Activated naive CD4-positive, alpha-beta T cell (primary cell): Measurements from ENCODE around the gene PTPN11.
A peak's percentile ranks its signal among the peaks of the same experiment; 100 is the strongest.
"Not testable (repeated sequence)": the region's sequence is repeated elsewhere in the genome, so short reads cannot be mapped to it uniquely, and the experiment has no call there.

Experiments
- DNase-seq, 4 experiments: peaks; one replicate each; lab custom pipeline; 2025; lab: John Stamatoyannopoulos, UW

PTPN11 gene

DNA sequence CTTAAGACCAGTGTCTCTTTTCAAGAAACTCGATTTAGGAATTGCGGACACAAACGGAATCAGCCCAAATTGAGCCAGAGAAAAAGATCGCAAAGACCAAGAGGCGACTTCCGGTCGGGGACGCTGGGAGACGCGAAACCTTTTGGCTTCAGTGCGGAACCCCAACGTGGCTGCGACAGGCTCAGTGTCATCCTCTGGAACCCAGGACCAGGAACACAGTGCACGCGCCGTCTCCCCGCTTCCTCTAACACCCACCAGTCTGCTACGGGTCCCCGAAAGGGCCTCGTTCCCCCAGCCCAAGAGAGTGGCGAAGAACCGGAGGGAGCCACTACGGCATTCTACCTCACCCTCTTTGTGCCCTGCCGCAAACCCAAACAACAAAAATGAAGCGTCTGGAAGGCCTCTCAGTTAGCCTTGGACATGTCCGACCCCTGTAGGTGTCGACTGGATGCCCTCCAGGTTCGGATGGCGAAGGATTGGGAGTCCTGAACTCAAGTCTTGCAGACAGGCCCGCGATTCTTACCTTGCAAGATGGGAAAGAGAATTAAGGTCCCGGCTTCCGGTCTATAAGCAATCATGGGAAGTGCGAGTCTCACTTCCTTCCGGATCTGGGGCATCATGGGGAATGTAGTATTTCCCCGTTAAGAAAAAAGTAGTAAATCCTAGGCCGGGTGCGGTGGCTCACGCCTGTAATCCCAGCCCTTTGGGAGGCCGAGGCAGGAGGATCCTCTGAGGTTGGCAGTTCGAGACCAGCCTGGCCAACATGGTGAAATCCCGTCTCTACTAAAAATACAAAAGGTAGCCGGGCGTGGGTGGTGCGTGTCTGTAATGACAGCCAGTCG is 9.5 kb upstream of the PTPN11 start, which contains the start of gene RPL6:
RPL6 (minus strand) TSS at position 542 of the 842 bp plus-strand sequence. CDS start 949 bp downstream, outside the sequence.
- DNase-seq, result peak; percentile 41 to 65 (median 58)

DNA sequence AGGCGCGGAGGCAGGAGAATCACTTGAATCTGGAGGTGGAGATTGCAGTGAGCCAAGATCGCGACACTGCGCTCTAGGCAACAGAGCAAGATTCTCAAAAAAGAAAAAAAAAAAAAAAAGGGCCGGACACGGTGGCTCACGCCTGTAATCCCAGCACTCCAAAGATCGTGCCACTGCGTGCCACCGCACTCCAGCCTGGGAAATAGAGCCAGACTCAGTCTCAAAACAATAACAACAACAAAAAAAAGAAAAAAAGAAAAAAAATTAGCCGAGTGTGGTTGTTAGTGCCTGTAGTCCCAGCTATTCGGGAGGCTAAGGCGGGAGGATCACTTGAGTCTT is 8.9 kb upstream of the PTPN11 start:
- no peak for DNase-seq

DNA sequence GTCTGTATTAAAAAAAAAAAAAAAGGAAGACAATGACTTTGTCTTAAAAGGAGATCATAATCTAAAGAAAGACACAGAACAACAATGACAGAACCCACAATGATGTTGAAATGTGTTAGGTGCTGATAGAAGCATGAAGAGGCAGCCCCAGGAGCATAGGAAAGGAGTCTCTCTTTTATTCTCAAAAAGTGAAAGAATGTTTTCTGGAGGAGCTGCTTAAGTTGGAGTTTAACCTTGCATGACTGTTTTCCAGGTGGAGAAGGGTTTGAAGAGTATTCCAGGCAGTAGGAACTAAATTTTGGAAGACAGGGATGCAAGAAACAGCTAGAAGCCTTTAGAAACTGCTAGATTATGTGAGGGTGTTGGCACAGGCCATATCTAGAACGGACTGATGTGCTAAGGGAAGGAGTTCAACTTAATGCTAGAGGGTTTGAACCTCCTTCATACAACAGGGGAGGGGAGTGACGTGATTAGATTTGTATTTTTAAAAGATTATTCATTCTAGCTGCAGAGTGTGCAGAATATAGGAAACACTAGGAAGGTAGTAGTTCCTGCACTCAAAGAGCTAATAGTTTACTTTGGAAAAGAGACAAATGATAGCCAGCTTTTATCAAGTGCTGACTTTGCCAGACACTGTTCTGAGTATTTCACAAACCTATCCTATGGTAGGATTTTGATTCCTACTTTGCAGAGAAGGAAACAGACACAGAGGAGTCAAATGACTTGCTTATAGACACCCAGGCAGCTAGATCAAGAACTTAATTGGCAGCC is 4.7 kb upstream of the PTPN11 start:
- no peak for DNase-seq

DNA sequence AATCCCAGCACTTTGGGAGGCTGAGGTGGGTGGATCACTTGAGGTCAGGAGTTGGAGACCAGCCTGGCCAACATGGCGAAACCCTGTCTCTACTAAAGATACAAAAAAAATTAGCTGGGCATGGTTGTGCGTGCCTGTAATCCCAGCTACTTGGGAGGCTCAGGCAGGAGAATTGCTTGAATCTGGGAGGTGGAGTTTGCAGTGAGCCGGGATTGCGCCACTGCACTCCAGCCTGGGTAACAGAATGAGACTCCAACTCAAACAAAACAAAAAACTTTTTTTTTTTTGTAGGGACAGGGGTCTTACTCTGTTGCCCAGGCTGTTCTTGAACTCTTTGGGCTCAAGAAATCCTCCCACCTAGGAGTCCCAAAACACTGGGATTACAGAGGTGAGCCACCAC is 3.3 kb upstream of the PTPN11 start:
- DNase-seq, result not testable (repeated sequence)

DNA sequence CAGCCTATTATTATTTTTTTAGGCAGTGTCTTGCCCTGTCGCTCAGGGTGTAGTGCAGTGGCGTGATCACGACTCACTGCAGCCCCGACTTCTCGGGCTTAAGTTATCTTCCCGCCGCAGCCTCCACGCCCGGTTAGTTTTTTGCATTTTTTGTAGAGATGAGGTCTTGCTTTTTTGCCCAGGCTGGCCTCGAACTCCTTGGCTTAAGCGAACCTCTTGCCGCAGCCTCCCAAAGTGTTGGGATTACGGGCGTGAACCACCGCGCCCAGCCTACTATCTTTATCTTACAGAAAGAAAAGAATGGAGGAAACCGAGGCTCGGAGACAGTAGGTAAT is 507 bp upstream of the PTPN11 start:
- no peak for DNase-seq

DNA sequence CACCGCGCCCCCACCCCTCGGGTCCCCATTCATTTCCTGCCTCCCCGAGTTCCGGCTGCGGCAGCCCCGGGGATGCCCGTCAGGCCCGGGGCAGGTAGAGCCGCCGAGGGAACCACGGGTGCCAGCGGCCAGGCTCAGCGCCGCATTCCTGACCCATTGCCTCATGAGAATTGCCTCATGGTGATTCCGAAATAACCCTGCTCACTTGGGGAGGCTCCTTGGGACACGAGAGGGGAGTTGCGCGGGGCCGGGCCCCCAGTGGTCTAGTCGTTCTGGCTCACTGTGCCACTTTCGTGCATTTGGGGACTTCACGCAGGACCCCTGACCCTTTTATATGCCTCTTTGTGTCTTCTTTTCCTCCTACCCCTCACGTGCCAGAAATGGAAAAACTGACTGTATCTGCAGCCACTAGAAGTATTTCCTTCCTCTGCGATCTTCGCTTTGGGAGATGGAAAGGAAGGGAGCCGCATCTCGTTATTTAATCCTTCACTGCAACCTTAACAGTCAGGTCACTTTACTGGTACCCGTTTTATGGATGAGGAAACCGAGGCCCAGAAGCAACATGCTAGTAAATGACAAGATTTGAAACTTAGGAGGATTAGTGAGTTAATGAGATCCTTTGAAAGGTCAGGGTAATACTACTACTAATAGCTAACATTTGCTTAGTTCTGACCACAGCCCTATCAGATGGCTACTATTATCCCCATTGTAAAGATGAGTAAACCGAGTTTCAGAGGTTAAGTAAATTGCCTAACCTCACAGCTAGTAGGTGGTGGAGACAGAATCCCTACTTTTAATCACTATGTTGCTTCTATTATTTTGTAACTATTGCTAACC is 768 bp downstream of the PTPN11 start:
- peak in 2 of 4 experiments; percentile 32 to 42 for DNase-seq

DNA sequence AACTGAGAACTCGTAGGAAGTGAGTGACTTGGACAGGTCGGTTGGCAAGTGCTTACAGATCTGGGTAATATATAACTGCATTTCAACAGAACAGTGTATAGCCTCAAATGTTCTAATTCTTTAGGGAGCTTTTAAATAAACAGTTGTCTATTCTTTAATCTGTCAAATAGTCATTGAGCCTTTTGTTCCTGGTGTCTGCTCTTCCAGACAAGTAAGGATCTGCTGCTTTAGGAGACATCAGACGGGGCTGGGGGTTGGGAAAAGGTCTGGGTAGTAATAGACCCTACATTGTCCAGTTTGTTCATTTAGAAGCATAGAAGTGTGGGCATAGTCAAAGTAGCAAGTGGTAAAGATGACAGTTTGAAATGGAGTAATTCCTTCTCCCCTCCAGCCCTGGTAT is 2.0 kb downstream of the PTPN11 start:
- DNase-seq, result no peak

DNA sequence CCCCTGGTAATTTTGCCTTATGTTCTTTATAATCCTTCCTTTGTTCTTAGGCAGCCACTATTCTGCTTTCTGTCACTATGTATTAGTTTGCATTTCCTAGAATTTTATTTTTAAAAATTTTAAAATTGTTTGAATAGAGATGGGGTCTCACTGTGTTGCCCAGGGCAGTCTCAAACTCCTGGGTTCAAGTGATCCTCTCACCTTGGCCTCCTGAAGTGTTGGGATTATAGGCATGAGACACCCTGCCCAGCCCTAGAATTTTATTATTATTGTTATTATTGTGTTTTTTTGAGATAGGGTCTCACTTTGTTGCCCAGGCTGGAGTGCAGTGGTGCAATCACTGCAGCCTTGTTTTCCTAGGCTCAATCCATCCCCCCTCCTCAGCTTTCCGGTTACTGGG is 2.6 kb downstream of the PTPN11 start:
- DNase-seq, result no peak

DNA sequence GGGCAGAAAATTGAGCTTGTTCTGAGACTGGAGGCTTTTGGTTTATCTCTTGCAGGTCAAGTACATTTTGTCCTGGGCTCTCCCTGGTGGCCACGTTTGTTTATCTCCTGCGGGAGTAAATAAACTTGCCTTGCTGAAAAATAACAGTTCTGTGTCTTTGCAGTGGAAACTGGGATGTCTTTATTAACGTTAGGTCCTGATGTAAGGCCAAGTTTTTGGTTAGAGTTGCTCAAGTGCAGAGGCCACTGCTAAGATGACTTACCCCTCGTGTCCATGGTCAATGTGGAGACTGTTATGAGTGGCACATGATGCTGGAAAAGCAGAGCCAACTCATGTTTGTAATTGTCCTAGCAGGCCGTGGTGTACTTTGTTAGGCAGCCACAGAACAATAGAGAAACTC is 3.8 kb downstream of the PTPN11 start:
- no peak for DNase-seq

DNA sequence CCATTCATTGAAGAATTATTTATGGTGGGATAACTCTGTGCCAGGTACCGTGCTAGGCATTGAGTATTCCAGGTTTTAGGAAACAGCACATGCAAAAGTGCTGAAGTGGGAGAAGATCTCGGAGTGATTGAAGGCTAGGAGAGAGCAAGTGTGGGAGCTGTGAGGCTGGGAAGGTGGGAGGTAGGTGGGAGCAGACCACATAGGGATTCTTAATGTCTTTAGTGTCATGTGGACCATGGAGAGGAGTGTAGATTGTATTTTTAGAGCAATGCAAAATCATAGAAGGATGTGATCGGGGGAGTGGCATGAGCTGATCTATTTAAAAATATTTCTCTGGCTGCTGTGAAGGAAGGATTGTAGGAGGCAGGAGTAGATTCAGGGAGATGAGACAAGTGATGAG is 5.4 kb downstream of the PTPN11 start:
- no peak for DNase-seq

DNA sequence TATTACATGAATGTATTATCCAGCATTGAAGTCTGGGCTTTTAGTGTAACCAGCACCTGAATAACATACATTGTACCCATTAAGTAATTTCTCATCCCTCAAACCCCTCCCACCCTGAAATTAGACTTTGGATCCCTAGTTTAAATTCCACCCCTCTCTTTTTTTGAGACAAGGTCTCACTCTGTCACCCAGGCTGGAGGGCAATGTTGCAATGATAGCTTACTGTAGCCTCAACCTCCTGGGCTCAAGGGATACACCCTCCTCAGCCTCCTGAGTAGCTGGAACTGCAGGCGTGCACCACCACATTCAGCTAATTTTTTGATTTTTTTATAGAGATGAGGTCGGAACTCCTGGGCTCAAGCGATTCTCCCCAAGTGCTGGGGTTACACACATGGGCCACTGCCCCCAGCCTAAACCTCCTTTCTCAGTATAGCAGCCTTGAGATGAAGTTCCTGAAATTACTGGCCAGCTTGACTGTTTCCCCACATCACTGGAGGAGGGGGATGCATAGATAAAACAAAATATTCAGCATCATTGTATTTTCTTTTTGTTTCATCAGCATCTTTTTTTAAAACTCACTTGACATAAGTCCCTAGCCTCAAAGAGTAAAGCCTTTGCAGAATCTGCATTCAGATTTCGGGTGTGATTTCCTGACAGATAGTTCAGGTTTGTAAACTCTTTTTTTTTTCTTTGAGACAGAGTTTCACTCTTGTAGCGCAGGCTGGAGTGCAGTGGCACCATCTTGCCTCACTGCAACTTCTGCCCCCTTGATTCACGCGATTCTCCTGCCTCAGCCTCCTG is 7.0 kb downstream of the PTPN11 start:
- no peak for DNase-seq

DNA sequence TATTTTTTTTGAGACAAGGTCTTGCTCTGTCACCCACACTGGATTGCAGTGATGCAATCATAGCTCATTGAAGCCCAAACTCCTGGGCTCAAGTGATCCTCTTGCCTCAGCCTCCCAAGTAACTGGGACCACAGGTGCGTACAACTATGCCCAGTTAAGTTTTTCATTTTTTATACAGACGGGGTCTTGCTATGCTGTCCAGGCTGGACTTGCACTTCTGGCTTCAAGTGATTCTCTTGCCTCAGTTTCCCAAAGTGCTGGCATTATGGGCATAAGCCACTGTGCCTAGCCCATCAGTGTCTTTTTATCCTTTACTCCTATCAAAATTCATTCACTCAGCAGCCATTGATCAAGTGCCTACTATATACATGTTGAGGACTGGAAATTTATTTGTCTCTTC is 9.0 kb downstream of the PTPN11 start:
- DNase-seq, result no peak

DNA sequence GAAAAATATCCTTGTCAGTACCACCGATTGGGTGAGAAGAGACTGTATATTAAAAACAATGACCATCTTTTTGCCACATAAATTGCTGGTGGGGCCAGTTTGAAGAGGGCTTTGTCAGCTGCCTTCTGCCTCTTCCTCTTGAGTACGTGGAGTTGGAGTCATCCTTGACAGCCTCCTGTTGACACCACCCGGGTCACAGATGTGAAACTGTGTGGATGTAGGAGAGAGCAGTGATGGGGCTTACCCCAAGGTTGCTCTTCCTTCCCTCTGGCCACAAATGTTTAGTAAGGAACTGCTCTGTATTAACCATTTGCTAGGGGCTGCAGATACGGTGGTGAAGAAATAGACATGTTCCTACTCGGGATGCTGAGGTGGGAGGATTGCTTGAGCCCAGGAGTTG is 12.2 kb downstream of the PTPN11 start:
- DNase-seq, result no peak

DNA sequence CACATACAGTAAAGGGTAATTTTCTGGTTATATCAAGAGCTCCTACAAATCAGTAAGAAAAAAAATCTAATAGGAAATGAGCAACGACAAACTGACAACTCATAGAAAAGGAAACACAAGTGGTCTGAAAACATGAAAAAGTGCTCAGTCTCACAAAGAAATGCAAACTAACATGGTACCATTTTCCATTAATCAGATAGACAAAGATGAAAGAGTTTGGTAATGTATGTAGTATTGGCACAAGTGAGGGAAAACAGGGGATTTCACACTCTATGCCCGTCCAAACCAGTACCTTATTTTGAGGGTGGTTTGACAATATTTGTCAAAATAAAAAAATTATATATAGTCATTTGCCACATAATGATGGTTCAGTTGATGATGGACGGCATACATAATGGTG is 13.2 kb downstream of the PTPN11 start:
- no peak for DNase-seq

DNA sequence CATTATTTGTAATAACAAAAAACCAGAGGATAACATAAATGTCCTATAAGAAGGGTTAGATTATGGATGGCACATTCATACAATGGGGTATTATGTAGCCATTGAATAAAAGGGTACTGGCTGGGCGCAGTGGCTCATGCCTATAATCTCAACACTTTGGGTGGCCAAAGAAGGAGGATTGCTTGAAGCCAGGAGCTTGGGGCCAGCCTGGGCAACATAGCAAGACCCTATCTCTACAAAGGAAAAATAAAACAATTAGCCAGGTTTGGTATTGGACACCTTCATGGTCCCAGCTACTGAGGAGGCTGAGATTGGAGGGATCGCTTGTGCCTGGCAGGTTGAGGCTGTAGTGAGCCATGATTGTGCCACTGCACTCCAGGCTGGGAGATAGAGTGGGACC is 14.8 kb downstream of the PTPN11 start:
- DNase-seq, result no peak

DNA sequence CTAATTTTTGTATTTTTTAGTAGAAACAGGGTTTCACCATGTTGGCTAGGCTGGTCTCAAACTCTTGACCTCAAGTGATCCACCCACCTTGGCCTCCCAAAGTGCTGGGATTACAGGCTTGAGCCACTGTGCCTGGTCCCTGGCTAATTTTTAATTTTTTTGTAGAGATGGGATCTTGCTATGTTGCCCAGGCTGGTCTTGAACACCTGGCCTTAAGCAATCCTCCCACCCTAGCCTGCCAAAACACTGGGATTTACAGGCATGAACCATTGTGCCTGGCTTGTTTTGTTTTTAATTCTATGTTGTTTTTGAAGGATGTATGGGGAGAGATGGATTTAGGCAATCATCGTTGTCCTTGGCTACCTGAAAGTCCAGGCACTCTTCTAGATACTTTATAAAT is 19.9 kb downstream of the PTPN11 start:
- DNase-seq, result not testable (repeated sequence)

DNA sequence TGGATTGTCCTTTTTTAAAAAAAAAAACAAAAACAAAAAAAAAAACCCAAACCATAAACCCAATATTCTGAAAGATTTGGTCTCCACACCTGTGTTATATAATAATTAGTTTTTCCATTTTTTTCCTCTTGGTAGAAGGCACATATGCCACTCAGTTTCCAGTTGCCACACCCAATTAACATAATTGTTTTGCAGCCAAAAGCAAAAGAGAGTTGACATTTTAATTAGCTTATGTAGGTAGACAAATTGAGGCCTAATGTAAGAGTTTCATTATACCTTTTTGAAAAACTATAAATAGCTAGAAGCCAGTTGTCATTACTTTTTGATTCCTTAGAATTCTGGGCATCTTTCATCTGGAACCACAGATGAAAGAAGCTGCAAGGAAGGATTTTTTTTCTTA is 21.0 kb downstream of the PTPN11 start:
- DNase-seq, result no peak

DNA sequence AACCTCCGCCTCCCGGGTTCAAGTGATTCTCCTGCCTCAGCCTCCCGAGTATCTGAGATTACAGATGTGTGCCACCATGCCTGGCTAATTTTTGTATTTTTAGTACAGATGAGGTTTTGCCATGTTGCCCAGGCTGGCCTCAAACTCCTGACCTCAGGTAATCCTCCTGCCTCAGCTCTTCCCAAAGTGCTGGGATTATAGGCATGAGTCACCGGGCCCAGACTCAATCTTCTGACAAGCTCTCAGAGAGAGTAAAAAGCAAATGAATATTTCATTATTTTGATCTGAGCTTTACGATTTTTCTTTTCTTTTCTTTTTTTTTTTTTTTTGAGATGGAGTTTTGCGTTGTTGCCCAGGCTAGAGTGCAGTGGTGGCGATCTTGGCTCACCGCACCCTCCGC is 21.9 kb downstream of the PTPN11 start:
- DNase-seq, result not testable (repeated sequence)

DNA sequence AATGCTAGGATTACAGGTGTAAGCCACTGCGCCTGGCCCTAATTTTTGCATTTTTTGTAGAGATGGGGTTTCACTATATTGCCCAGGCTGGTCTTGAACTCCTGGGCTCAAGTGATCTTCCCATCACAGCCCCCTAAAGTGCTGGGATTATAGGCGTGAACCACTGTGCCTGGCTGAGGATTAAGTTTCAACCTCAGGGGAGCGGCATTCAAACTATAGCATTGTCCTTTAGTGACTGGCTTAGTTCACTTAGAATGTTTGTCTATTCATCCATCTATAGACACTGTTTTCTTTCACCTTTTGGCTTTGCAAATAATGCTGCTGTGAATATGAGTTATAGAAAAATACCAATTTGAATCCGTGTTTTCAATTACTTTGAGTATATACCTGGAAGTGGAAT is 25.2 kb downstream of the PTPN11 start:
- DNase-seq, result no peak

DNA sequence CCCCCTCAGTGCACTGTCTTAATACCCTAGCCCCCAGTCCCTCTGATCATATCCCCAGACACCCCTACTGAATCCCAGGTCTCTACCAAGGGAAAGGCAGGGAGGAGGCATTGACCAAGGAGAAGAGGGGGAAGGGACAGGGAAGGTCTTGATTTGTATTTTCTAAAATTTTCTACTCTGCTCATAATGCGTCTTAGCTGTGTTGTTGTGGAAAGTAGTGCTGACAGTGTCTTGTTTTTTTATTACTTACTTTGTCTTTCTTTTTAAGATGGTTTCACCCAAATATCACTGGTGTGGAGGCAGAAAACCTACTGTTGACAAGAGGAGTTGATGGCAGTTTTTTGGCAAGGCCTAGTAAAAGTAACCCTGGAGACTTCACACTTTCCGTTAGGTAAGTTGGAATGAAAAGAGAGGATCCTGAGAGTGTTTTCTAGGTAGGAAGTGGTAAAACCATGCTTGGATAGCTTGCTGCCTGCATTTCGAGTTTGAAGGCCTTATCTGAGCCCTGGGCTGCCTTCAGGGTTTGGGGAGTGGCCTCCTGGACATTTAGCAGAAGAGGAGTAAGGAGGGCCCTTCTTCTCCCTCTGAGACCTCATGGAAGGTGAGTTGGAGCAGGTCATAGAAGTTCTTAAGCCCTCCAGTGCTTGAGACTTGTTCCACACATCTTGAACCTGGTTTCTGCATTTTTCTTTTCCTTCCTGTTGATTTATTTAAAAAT is 27.4 kb downstream of the PTPN11 start:
- DNase-seq, result no peak

DNA sequence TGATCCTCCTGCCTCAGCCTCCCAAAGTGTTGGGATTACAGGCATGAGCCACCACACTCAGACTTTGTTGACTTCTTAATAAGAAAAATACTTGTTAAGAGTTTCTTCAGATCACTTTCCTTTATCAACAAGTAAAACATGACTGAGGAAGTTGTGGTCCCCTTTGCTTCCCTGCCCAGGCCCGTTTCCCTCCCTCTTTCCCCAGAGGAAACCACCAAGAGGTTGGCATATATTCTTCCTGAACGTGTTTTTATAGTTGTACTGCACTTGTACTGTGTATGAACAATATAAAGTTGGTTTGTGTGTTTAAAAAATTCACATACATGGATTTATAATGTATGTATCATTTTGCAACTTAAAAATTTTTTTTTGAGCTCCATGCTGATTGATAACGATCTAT is 28.4 kb downstream of the PTPN11 start:
- DNase-seq, result no peak
